HL-60/S4 (cell line): Measurements from ENCODE around the gene ZBTB44.
"Not testable (repeated sequence)": the region's sequence is repeated elsewhere in the genome, so short reads cannot be mapped to it uniquely, and the experiment has no call there.

Experiments used
- in situ Hi-C: fragments of 300-500 bp; cut with MboI; formaldehyde crosslinking; loops from 2 replicates; pipeline ENCODE4 v1.14.3; 2022; ENCODE audit warnings: low sequenced_read_pairs

The ZBTB44 gene

GRCh38 chr11:130314750-130315285 lies at the start of gene ZBTB44:
Gene ZBTB44 (minus strand): TSS chr11:130314917. CDS start chr11:130261873, 53,044 bp downstream.
- in situ Hi-C loops: no loop called here

GRCh38 chr11:130359419-130359818 lies 44.7 kb upstream of the ZBTB44 start:
- in situ Hi-C loops: no loop called here

- in situ Hi-C loops: no loop called here
Observed at GRCh38 chr11:130358398-130358797, 43.7 kb upstream of the ZBTB44 start.

- in situ Hi-C loops: no loop called here
Observed at GRCh38 chr11:130347261-130347660, 32.5 kb upstream of the ZBTB44 start.

- in situ Hi-C loops: no loop called here
Observed at GRCh38 chr11:130344841-130345240, 30.1 kb upstream of the ZBTB44 start.

GRCh38 chr11:130340671-130341319 lies 26.1 kb upstream of the ZBTB44 start:
- in situ Hi-C loops: no loop called here

GRCh38 chr11:130338667-130339066 lies 23.9 kb upstream of the ZBTB44 start:
- in situ Hi-C loops: no loop called here

GRCh38 chr11:130337281-130338089 lies 22.8 kb upstream of the ZBTB44 start:
- in situ Hi-C loops: no loop called here

- in situ Hi-C loops: not testable (repeated sequence)
Observed at GRCh38 chr11:130331397-130331796, 16.7 kb upstream of the ZBTB44 start.

- in situ Hi-C loops: no loop called here
Observed at GRCh38 chr11:130330101-130330684, 15.5 kb upstream of the ZBTB44 start.

- in situ Hi-C loops: no loop called here
Observed at GRCh38 chr11:130328420-130328819, 13.7 kb upstream of the ZBTB44 start.

- in situ Hi-C loops: no loop called here
Observed at GRCh38 chr11:130327716-130328115, 13.0 kb upstream of the ZBTB44 start.

- in situ Hi-C loops: no loop called here
Observed at GRCh38 chr11:130325691-130326090, 11.0 kb upstream of the ZBTB44 start.

- in situ Hi-C loops: no loop called here
Observed at GRCh38 chr11:130323452-130324450, 9.0 kb upstream of the ZBTB44 start.

GRCh38 chr11:130322126-130322525 lies 7.4 kb upstream of the ZBTB44 start:
- in situ Hi-C loops: no loop called here

- in situ Hi-C loops: no loop called here
Observed at GRCh38 chr11:130318031-130318673, 3.4 kb upstream of the ZBTB44 start.

GRCh38 chr11:130315354-130315970 lies 745 bp upstream of the ZBTB44 start:
- in situ Hi-C loops: no loop called here

- in situ Hi-C loops: no loop called here
Observed at GRCh38 chr11:130314184-130314749, 450 bp downstream of the ZBTB44 start.
